MCF 10A (cell line): ENCODE data around the gene STRIT1. TPM values are rescaled to one million over a fixed set of nuclear protein-coding genes. Genes with fewer than 3 reads are reported as not detected.

Experiments
- BruUV-seq: library from RNA; stranded (reverse); fragments of 400-500 nt; replicated peaks from 2 replicates; lab custom pipeline; 2021; lab: Mats Ljungman, UMichigan
- CTCF ChIA-PET: fragments of 300-600 bp; sonication (Branson Sonifier 250); formaldehyde crosslinking; extraction: SDS; loops from one replicate; lab custom pipeline; 2021; ENCODE audit warnings: antibody characterized with exemption, inconsistent platforms; lab: Yijun Ruan, JAX
- POLR2A ChIA-PET: fragments of 300-600, 350-650 bp; sonication (Branson Sonifier 250); formaldehyde crosslinking; extraction: SDS; loops from one replicate; lab custom pipeline; 2020; ENCODE audit warnings: antibody characterized with exemption, inconsistent platforms; lab: Yijun Ruan, JAX
- DNase-seq: peaks from one replicate; pipeline ENCODE4 v3.0.0-alpha.2; 2018; ENCODE audit not compliant: unreplicated experiment
- H3K27ac Mint-ChIP-seq: one replicate; pipeline ENCODE4 v1.8.0; 2022; ENCODE audit warnings: mild to moderate bottlenecking, low read depth, mixed read lengths; ENCODE audit not compliant: unreplicated experiment
- H3K27me3 Mint-ChIP-seq: one replicate; pipeline ENCODE4 v1.8.0; 2022; ENCODE audit warnings: mixed read lengths; ENCODE audit not compliant: insufficient read depth, unreplicated experiment
- H3K36me3 Mint-ChIP-seq: one replicate; pipeline ENCODE4 v1.8.0; 2022; ENCODE audit warnings: mild to moderate bottlenecking, moderate library complexity, mixed read lengths; ENCODE audit not compliant: insufficient read depth, unreplicated experiment
- H3K4me1 Mint-ChIP-seq: one replicate; pipeline ENCODE4 v1.8.0; 2022; ENCODE audit warnings: mixed read lengths; ENCODE audit not compliant: insufficient read depth, unreplicated experiment
- H3K4me3 Mint-ChIP-seq: one replicate; pipeline ENCODE4 v1.8.0; 2022; ENCODE audit warnings: mild to moderate bottlenecking, moderate library complexity, mixed read lengths; ENCODE audit not compliant: unreplicated experiment
- H3K9me3 Mint-ChIP-seq: one replicate; pipeline ENCODE4 v1.8.0; 2022; ENCODE audit warnings: mixed read lengths; ENCODE audit not compliant: unreplicated experiment
- intact Hi-C: fragments of 100-400 bp; cut with micrococcal nuclease; formaldehyde crosslinking; loops from 2 replicates; pipeline ENCODE4 v1.14.1; 2022
- total RNA-seq: library from RNA; stranded (reverse); gene quantifications from 2 replicates; pipeline ENCODE4 v1.2.3, GENCODE V29; 2022
- TF ChIP-seq, protein P1 (sequence below): fragments of 200-600 bp; IDR thresholded peaks from one replicate; pipeline ENCODE4 v1.8.0; 2022; ENCODE audit warnings: antibody characterized with exemption, mild to moderate bottlenecking; ENCODE audit not compliant: unreplicated experiment

Gene STRIT1
- total RNA-seq, 1 experiment from 2014 or later, result not detected

- BruUV-seq, result no TSS peak
- CTCF ChIA-PET, result interaction anchor here (0.6 to 5.6 kb wide), 66 partner anchors 9 to 1712 kb away, joined by 3 to 113 read pairs (median 4); no protein-coding TSS in a partner anchor
- H3K4me1 Mint-ChIP-seq, result no peaks in the 10 kb centered on the region
- POLR2A ChIA-PET, result interaction anchor here (0.6 to 1.8 kb wide), 5 partner anchors 243 to 569 kb away, joined by 3 to 6 read pairs (median 3); partner anchors contain the start of gene MME
- H3K9me3 Mint-ChIP-seq, result no peaks in the 10 kb centered on the region
- intact Hi-C loops, result loop anchor here (1.0 to 5.0 kb wide), 5 partner anchors 241 to 986 kb away; partner anchors contain the start of gene MME
- H3K36me3 Mint-ChIP-seq, result no peaks in the 10 kb centered on the region
- DNase-seq, result peak; percentile 83
- TF ChIP-seq, protein P1, sequence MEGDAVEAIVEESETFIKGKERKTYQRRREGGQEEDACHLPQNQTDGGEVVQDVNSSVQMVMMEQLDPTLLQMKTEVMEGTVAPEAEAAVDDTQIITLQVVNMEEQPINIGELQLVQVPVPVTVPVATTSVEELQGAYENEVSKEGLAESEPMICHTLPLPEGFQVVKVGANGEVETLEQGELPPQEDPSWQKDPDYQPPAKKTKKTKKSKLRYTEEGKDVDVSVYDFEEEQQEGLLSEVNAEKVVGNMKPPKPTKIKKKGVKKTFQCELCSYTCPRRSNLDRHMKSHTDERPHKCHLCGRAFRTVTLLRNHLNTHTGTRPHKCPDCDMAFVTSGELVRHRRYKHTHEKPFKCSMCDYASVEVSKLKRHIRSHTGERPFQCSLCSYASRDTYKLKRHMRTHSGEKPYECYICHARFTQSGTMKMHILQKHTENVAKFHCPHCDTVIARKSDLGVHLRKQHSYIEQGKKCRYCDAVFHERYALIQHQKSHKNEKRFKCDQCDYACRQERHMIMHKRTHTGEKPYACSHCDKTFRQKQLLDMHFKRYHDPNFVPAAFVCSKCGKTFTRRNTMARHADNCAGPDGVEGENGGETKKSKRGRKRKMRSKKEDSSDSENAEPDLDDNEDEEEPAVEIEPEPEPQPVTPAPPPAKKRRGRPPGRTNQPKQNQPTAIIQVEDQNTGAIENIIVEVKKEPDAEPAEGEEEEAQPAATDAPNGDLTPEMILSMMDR, result peak; percentile 80
- H3K27ac Mint-ChIP-seq, result no peak overlapping the region
- no peaks in the 10 kb centered on the region for H3K27me3 Mint-ChIP-seq
- H3K4me3 Mint-ChIP-seq, result no peak overlapping the region
Observed at GRCh38 chr3:155323063-155323666, 29.7 kb upstream of the STRIT1 start.

DNA sequence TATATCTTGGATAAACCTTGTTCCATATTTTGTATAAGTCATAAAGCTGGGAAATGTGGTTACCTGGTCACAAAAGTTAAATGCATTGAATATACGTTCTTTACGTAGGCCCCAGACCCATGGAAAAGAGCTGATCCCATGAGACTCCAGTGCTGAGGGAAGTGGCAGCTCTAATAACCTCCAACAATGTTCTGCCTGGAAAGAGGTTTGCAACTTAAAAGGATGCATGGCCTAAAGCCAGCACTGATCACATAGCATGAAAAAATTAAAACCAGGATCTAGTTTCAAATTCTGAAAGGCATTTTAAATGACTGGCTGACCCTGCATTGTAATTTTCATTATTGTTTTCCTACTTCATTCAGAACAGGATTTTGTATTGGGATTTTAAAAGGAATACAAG, 27.9 kb upstream of the STRIT1 start:
- Mint-ChIP-seq H3K9me3 (no peaks in the 10 kb centered on the region), H3K36me3 (no peaks in the 10 kb centered on the region), H3K27ac (no peak overlapping the region), H3K27me3 (no peaks in the 10 kb centered on the region), H3K4me3 (no peak overlapping the region), H3K4me1 (no peaks in the 10 kb centered on the region)
- ChIA-PET POLR2A (interaction anchor here (0.5 to 1.2 kb wide), 3 partner anchors 9 to 762 kb away, joined by 3 to 4 read pairs (median 3); no protein-coding TSS in a partner anchor), CTCF (interaction anchor here (0.6 to 5.6 kb wide), 12 partner anchors 9 to 1755 kb away, joined by 3 to 113 read pairs (median 3); no protein-coding TSS in a partner anchor)
- intact Hi-C loops, result loop anchor here (5.0 kb wide), 2 partner anchors 239 to 984 kb away; partner anchors contain the start of gene MME
- DNase-seq, result no peak
- TF ChIP-seq, protein P1, result no peak
- no TSS peak for BruUV-seq

DNA sequence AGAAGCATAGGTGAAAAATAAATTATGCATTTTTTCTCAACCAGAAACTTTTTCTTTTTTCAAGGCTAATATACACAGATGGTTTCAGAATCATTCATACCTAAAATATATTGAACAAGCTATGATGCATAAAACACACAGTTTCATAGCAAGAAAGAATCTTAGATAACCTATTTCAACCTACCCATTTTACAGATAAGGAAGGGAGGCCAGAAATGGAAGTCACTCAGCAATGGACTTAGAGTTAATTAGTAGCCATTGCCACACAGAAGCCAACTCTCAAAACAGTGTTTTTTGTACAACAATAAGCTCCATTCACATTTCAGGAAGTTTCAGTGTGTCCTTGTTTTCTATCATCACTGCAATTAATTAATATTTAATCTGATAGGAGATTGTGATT, 27.5 kb upstream of the STRIT1 start:
- Mint-ChIP-seq H3K9me3 (no peaks in the 10 kb centered on the region), H3K4me1 (no peaks in the 10 kb centered on the region), H3K4me3 (no peak overlapping the region), H3K27ac (no peak overlapping the region), H3K36me3 (no peaks in the 10 kb centered on the region), H3K27me3 (no peaks in the 10 kb centered on the region)
- TF ChIP-seq, protein P1, result no peak
- ChIA-PET POLR2A (interaction anchor here (0.6 to 1.2 kb wide), 3 partner anchors 9 to 646 kb away, joined by 3 to 4 read pairs (median 3); no protein-coding TSS in a partner anchor), CTCF (interaction anchor here (0.6 to 5.6 kb wide), 9 partner anchors 9 to 1754 kb away, joined by 3 to 113 read pairs (median 4); no protein-coding TSS in a partner anchor)
- intact Hi-C loops, result loop anchor here (5.0 kb wide), 2 partner anchors 239 to 984 kb away; partner anchors contain the start of gene MME
- BruUV-seq, result no TSS peak
- DNase-seq, result no peak

DNA sequence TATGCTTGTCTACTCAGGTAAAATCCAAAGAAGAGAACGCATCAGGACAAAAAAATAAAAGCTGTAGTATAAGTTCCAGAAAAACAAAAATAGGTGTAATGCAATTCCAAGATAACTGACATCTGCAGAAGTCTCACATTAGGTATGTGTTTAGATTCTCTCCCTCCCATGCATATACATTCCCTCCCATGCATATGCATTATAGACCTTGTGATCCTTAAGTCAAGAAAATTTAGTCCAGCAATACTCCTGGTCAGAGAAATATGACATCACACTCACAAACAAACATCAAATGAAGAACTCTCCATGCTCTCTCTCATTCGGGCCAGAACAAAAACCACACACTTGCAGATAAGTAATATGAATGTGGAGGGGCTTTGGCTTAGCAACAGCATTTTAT, 25.3 kb upstream of the STRIT1 start:
- POLR2A ChIA-PET, result no interaction called here
- H3K36me3 Mint-ChIP-seq, result no peaks in the 10 kb centered on the region
- no peak for DNase-seq
- intact Hi-C loops, result no loop called here
- no peak overlapping the region for H3K4me3 Mint-ChIP-seq
- BruUV-seq, result no TSS peak
- H3K27ac Mint-ChIP-seq, result no peak overlapping the region
- H3K27me3 Mint-ChIP-seq, result no peaks in the 10 kb centered on the region
- CTCF ChIA-PET, result interaction anchor here (0.6 to 0.8 kb wide), 4 partner anchors 258 to 566 kb away, joined by 3 to 4 read pairs (median 3); no protein-coding TSS in a partner anchor
- TF ChIP-seq, protein P1, result no peak
- no peaks in the 10 kb centered on the region for H3K9me3 Mint-ChIP-seq
- H3K4me1 Mint-ChIP-seq, result no peaks in the 10 kb centered on the region
